ENCODE measurements around the gene PPIB. TPM values are rescaled to one million over a fixed set of nuclear protein-coding genes. Genes with fewer than 3 reads are reported as not detected.

The PPIB gene
- total and polyA plus RNA-seq, 4 donors: 379 to 768 (median 632) TPM

GRCh38 chr15:64111679-64112050 is 51.2 kb downstream of the PPIB start:
- Histone ChIP-seq H3K4me1 (ENCODE audit: control insufficient read depth in 4 of 4, insufficient read depth in 4 of 4, low read length in 3 of 4) (peaks cover 16 to 70% (median 56%) of the 10 kb centered on the region in 4 donors), H3K27ac (ENCODE audit: low read depth in 1 of 2, low read length in 2 of 2) (peak overlapping the region; percentile 26 to 57)

More at GRCh38 chr15:64111679-64112050, 51.2 kb downstream of the PPIB start:
- TF ChIP-seq FOXA2 (IDR thresholded peaks at IDR 0.05) (no peak), MAX (IDR thresholded peaks at IDR 0.05) (no peak), ZBTB33 (IDR thresholded peaks at IDR 0.05) (no peak), EGR1 (IDR thresholded peaks at IDR 0.05; ENCODE audit: low read depth in 2 of 2) (no peak), REST (IDR thresholded peaks at IDR 0.05) (no peak), TAF1 (conservative IDR thresholded peaks at IDR 0.05) (no peak), ATF3 (IDR thresholded peaks at IDR 0.05) (no peak), FOXA1 (IDR thresholded peaks at IDR 0.05) (no peak), HNF4G (IDR thresholded peaks at IDR 0.05) (no peak), SP1 (IDR thresholded peaks at IDR 0.05) (no peak), GABPA (IDR thresholded peaks at IDR 0.05 in 1 of 2, conservative IDR thresholded peaks at IDR 0.05 in 1 of 2) (no peak), NR2F2 (IDR thresholded peaks at IDR 0.05) (no peak), RAD21 (IDR thresholded peaks at IDR 0.05) (no peak)
- DNase-seq (ENCODE audit: low spot score): no peak
- peaks cover 2 to 17% (median 15%) of the 10 kb centered on the region in 4 donors for H3K36me3 ChIP-seq (ENCODE audit: control insufficient read depth in 4 of 4, insufficient read depth in 3 of 4, low read depth in 1 of 4, low read length in 3 of 4)
- no peaks in the 10 kb centered on the region for H3K9me3 ChIP-seq (ENCODE audit: control insufficient read depth in 4 of 4, low read length in 3 of 4)
- no peak overlapping the region for H3K4me3 ChIP-seq (ENCODE audit: low read depth in 1 of 3, low read length in 3 of 3)
- H3K27me3 ChIP-seq (ENCODE audit: control insufficient read depth in 4 of 4, insufficient read depth in 4 of 4, low read length in 3 of 4): no peaks in the 10 kb centered on the region
- H3K9ac ChIP-seq (ENCODE audit: low read depth in 1 of 2, low read length in 2 of 2): peak overlapping the region in 1 of 2 donors; percentile 8
- WGBS: 46% methylated on average over 3 of the region's 3 CpGs
